Activated naive CD4-positive, alpha-beta T cell treated with anti-CD3 and anti-CD28 coated beads, Interleukin-2, amount 50 U/mL, for 72 hours (primary cell): ENCODE results near the gene BACH2. TPM values are rescaled to one million over a fixed set of nuclear protein-coding genes. Genes with fewer than 3 reads are reported as not detected.

Source experiments
- ATAC-seq, 2 donors: fragments of 150-1000 bp; cut with Tn5 transposase; 2 replicates each; pipeline ENCODE4 v1.10.0; 2021; ENCODE audit warnings: mild to moderate bottlenecking in 2 of 2, moderate library complexity in 2 of 2
- DNase-seq, 2 donors: peaks; one replicate each; pipeline ENCODE4 v3.0.0; 2021 to 2022; ENCODE audit warnings: low spot score in 2 of 2
- H3K27ac Mint-ChIP-seq, 2 donors: one replicate each; pipeline ENCODE4 v1.8.0; 2022; ENCODE audit warnings: mild to moderate bottlenecking in 2 of 2, mixed read lengths in 2 of 2
- H3K36me3 Mint-ChIP-seq, 2 donors: one replicate each; pipeline ENCODE4 v1.8.0; 2022; ENCODE audit warnings: mixed read lengths in 2 of 2
- H3K9me3 Mint-ChIP-seq, 2 donors: one replicate each; pipeline ENCODE4 v1.8.0; 2022; ENCODE audit warnings: mixed read lengths in 2 of 2
- total RNA-seq, 2 donors: library from RNA; stranded (reverse); gene quantifications; one replicate each; pipeline ENCODE4 v1.2.3, GENCODE V29; 2022

BACH2 gene
- total RNA-seq, 2 donors from 2014 or later = 48.7 to 90.8 TPM

- Mint-ChIP-seq H3K9me3 (no peaks in the 10 kb centered on the region), H3K27ac (no peak overlapping the region), H3K36me3 (no peaks in the 10 kb centered on the region)
- DNase-seq (no peak), ATAC-seq (no peak)
Observed at GRCh38 chr6:90314514-90314913, 17.9 kb upstream of the BACH2 start.

- H3K27ac Mint-ChIP-seq = no peak overlapping the region
- ATAC-seq (no peak), DNase-seq (no peak)
- H3K36me3 Mint-ChIP-seq = no peaks in the 10 kb centered on the region
- no peaks in the 10 kb centered on the region for H3K9me3 Mint-ChIP-seq
Observed at GRCh38 chr6:90311569-90311968, 14.9 kb upstream of the BACH2 start.

GRCh38 chr6:90305800-90306448, 9.3 kb upstream of the BACH2 start:
- Mint-ChIP-seq H3K9me3 (no peaks in the 10 kb centered on the region), H3K27ac (no peak overlapping the region), H3K36me3 (no peaks in the 10 kb centered on the region)
- DNase-seq (no peak), ATAC-seq (peak; percentile 72 to 89)

- ATAC-seq (no peak), DNase-seq (no peak)
- no peak overlapping the region for H3K27ac Mint-ChIP-seq
- no peaks in the 10 kb centered on the region for H3K9me3 Mint-ChIP-seq
- no peaks in the 10 kb centered on the region for H3K36me3 Mint-ChIP-seq
Observed at GRCh38 chr6:90304308-90304707, 7.7 kb upstream of the BACH2 start.

- ATAC-seq = no peak
- H3K36me3 Mint-ChIP-seq = no peaks in the 10 kb centered on the region
- no peak overlapping the region for H3K27ac Mint-ChIP-seq
- H3K9me3 Mint-ChIP-seq = no peaks in the 10 kb centered on the region
- no peak for DNase-seq
Observed at GRCh38 chr6:90303039-90303438, 6.4 kb upstream of the BACH2 start.

GRCh38 chr6:90302320-90302719, 5.7 kb upstream of the BACH2 start:
- H3K27ac Mint-ChIP-seq = no peak overlapping the region

GRCh38 chr6:90301816-90302215, 5.2 kb upstream of the BACH2 start:
- Mint-ChIP-seq H3K9me3 (no peaks in the 10 kb centered on the region), H3K36me3 (no peaks in the 10 kb centered on the region), H3K27ac (no peak overlapping the region)
- DNase-seq (no peak), ATAC-seq (peak in 1 of 2 donors; percentile 68)

More at GRCh38 chr6:90302320-90302719, 5.7 kb upstream of the BACH2 start:
- Mint-ChIP-seq H3K9me3 (no peaks in the 10 kb centered on the region), H3K36me3 (no peaks in the 10 kb centered on the region)
- DNase-seq (no peak), ATAC-seq (no peak)

GRCh38 chr6:90298459-90299053, 1.9 kb upstream of the BACH2 start:
- H3K9me3 Mint-ChIP-seq = no peaks in the 10 kb centered on the region
- H3K27ac Mint-ChIP-seq = no peak overlapping the region
- H3K36me3 Mint-ChIP-seq = peaks cover 7 to 13% of the 10 kb centered on the region in 2 donors
- ATAC-seq (no peak), DNase-seq (no peak)

- DNase-seq (no peak), ATAC-seq (no peak)
- peaks cover 7 to 19% of the 10 kb centered on the region in 2 donors for H3K36me3 Mint-ChIP-seq
- no peak overlapping the region for H3K27ac Mint-ChIP-seq
- H3K9me3 Mint-ChIP-seq = no peaks in the 10 kb centered on the region
Observed at GRCh38 chr6:90297867-90298381, 1.3 kb upstream of the BACH2 start.

GRCh38 chr6:90297115-90297866, 648 bp upstream of the BACH2 start:
- DNase-seq (no peak), ATAC-seq (no peak)
- Mint-ChIP-seq H3K27ac (peak overlapping the region in 1 of 2 donors; percentile 94), H3K9me3 (no peaks in the 10 kb centered on the region), H3K36me3 (peaks cover 7 to 25% of the 10 kb centered on the region in 2 donors)

GRCh38 chr6:90295854-90296340, 746 bp downstream of the BACH2 start:
- peaks cover 9 to 35% of the 10 kb centered on the region in 2 donors for H3K36me3 Mint-ChIP-seq
- peak overlapping the region; percentile 84 to 94 for H3K27ac Mint-ChIP-seq
- peak; percentile 39 to 62 for ATAC-seq
- H3K9me3 Mint-ChIP-seq = no peaks in the 10 kb centered on the region
- DNase-seq = peak; percentile 62 to 75

GRCh38 chr6:90294989-90295853, 1.4 kb downstream of the BACH2 start:
- H3K27ac Mint-ChIP-seq = peak overlapping the region; percentile 94 to 97
- no peaks in the 10 kb centered on the region for H3K9me3 Mint-ChIP-seq
- peak; percentile 64 to 88 for DNase-seq
- peak; percentile 46 to 50 for ATAC-seq
- peaks cover 15 to 41% of the 10 kb centered on the region in 2 donors for H3K36me3 Mint-ChIP-seq

- no peaks in the 10 kb centered on the region for H3K9me3 Mint-ChIP-seq
- H3K27ac Mint-ChIP-seq = peak overlapping the region; percentile 94 to 97
- H3K36me3 Mint-ChIP-seq = peaks cover 18 to 43% of the 10 kb centered on the region in 2 donors
- ATAC-seq (no peak), DNase-seq (no peak)
Observed at GRCh38 chr6:90294614-90294988, 2.0 kb downstream of the BACH2 start.

- Mint-ChIP-seq H3K9me3 (no peaks in the 10 kb centered on the region), H3K36me3 (peaks cover 23 to 43% of the 10 kb centered on the region in 2 donors), H3K27ac (peak overlapping the region; percentile 94 to 97)
- DNase-seq (no peak), ATAC-seq (no peak)
Observed at GRCh38 chr6:90294008-90294511, 2.6 kb downstream of the BACH2 start.

GRCh38 chr6:90293319-90293953, 3.2 kb downstream of the BACH2 start:
- H3K36me3 Mint-ChIP-seq = peaks cover 23 to 43% of the 10 kb centered on the region in 2 donors
- ATAC-seq (peak in 1 of 2 donors; percentile 13), DNase-seq (no peak)
- H3K9me3 Mint-ChIP-seq = no peaks in the 10 kb centered on the region
- peak overlapping the region; percentile 78 to 94 for H3K27ac Mint-ChIP-seq

GRCh38 chr6:90291565-90291964, 5.1 kb downstream of the BACH2 start:
- ATAC-seq (no peak), DNase-seq (no peak)
- no peaks in the 10 kb centered on the region for H3K9me3 Mint-ChIP-seq
- peaks cover 33 to 43% of the 10 kb centered on the region in 2 donors for H3K36me3 Mint-ChIP-seq
- H3K27ac Mint-ChIP-seq = peak overlapping the region; percentile 23 to 94
